Amygdala (tissue), 56 donors: ENCODE data around the gene LIMS2.

Experiments
- DNase-seq, 56 donors: peaks; one replicate each; lab custom pipeline; 2025; lab: John Stamatoyannopoulos, UW

The LIMS2 gene

GRCh38 chr2:127659408-127660290, 15.7 kb downstream of the LIMS2 start:
- no peak for DNase-seq

- no peak for DNase-seq
Measured at GRCh38 chr2:127658641-127659407, 16.5 kb downstream of the LIMS2 start.

GRCh38 chr2:127658146-127658545, 17.2 kb downstream of the LIMS2 start:
- DNase-seq, result no peak

- DNase-seq, result no peak
Measured at GRCh38 chr2:127657232-127657595, 18.1 kb downstream of the LIMS2 start.

- no peak for DNase-seq
Measured at GRCh38 chr2:127656569-127657231, 18.6 kb downstream of the LIMS2 start.

- DNase-seq, result no peak
Measured at GRCh38 chr2:127655209-127656073, 19.9 kb downstream of the LIMS2 start.

GRCh38 chr2:127654838-127655175, 20.5 kb downstream of the LIMS2 start:
- no peak for DNase-seq

GRCh38 chr2:127654084-127654837, 21.1 kb downstream of the LIMS2 start:
- DNase-seq, result no peak

- DNase-seq, result no peak
Measured at GRCh38 chr2:127653421-127654083, 21.8 kb downstream of the LIMS2 start.

- no peak for DNase-seq
Measured at GRCh38 chr2:127652786-127653357, 22.5 kb downstream of the LIMS2 start.

- DNase-seq, result peak in 49 of 56 donors; percentile 22 to 90 (median 66)
Measured at GRCh38 chr2:127651971-127652550, 23.3 kb downstream of the LIMS2 start.

- peak in 1 of 56 donors; percentile 28 for DNase-seq
Measured at GRCh38 chr2:127651381-127651809, 23.9 kb downstream of the LIMS2 start.

- peak in 1 of 56 donors; percentile 15 for DNase-seq
Measured at GRCh38 chr2:127650785-127651380, 24.4 kb downstream of the LIMS2 start.

- peak in 1 of 56 donors; percentile 10 for DNase-seq
Measured at GRCh38 chr2:127650041-127650784, 25.1 kb downstream of the LIMS2 start.

- DNase-seq, result peak in 53 of 56 donors; percentile 10 to 88 (median 66)
Measured at GRCh38 chr2:127649684-127650040, 25.7 kb downstream of the LIMS2 start.

- peak in 11 of 56 donors; percentile 22 to 38 (median 31) for DNase-seq
Measured at GRCh38 chr2:127649100-127649611, 26.2 kb downstream of the LIMS2 start.

- no peak for DNase-seq
Measured at GRCh38 chr2:127648321-127648720, 27.0 kb downstream of the LIMS2 start.
